HG03457 (cell line): ENCODE data around the gene NOL4L.
A peak's percentile ranks its signal among the peaks of the same experiment; 100 is the strongest.

Experiments
- ATAC-seq: cut with Tn5 transposase; IDR thresholded peaks from one replicate; pipeline ENCODE4 v1.9.1; 2021; ENCODE audit warnings: moderate number of reproducible peaks; ENCODE audit not compliant: unreplicated experiment

Gene NOL4L

GRCh38 chr20:32487381-32487780 lies 97.8 kb downstream of the NOL4L start:
- no peak for ATAC-seq

GRCh38 chr20:32485770-32486478 lies 99.2 kb downstream of the NOL4L start:
- ATAC-seq = no peak

GRCh38 chr20:32484958-32485769 lies 100.0 kb downstream of the NOL4L start:
- peak; percentile 54 for ATAC-seq

- no peak for ATAC-seq
Observed at GRCh38 chr20:32484225-32484957, 100.7 kb downstream of the NOL4L start.

- ATAC-seq = no peak
Observed at GRCh38 chr20:32483351-32484224, 101.5 kb downstream of the NOL4L start.

- no peak for ATAC-seq
Observed at GRCh38 chr20:32482442-32483261, 102.5 kb downstream of the NOL4L start.

GRCh38 chr20:32482143-32482441 lies 103.0 kb downstream of the NOL4L start:
- ATAC-seq = no peak

- ATAC-seq = no peak
Observed at GRCh38 chr20:32481311-32482142, 103.6 kb downstream of the NOL4L start.

GRCh38 chr20:32480371-32481241 lies 104.5 kb downstream of the NOL4L start:
- no peak for ATAC-seq

- ATAC-seq = no peak
Observed at GRCh38 chr20:32479697-32480171, 105.4 kb downstream of the NOL4L start.

- ATAC-seq = no peak
Observed at GRCh38 chr20:32479012-32479411, 106.1 kb downstream of the NOL4L start.

GRCh38 chr20:32478576-32478975 lies 106.6 kb downstream of the NOL4L start:
- ATAC-seq = no peak

- no peak for ATAC-seq
Observed at GRCh38 chr20:32477594-32478512, 107.3 kb downstream of the NOL4L start.

GRCh38 chr20:32476684-32477593 lies 108.2 kb downstream of the NOL4L start:
- ATAC-seq = no peak

- no peak for ATAC-seq
Observed at GRCh38 chr20:32474967-32475811, 109.9 kb downstream of the NOL4L start.
